ENCODE data around the gene CTXND2. TPM values are rescaled to one million over a fixed set of nuclear protein-coding genes. Genes with fewer than 3 reads are reported as not detected.

The CTXND2 gene
- total and polyA plus RNA-seq, 2 of the 13 experiments (the other 11 are each of a cell fraction or from before 2014, with no cell fraction given): not detected

DNA sequence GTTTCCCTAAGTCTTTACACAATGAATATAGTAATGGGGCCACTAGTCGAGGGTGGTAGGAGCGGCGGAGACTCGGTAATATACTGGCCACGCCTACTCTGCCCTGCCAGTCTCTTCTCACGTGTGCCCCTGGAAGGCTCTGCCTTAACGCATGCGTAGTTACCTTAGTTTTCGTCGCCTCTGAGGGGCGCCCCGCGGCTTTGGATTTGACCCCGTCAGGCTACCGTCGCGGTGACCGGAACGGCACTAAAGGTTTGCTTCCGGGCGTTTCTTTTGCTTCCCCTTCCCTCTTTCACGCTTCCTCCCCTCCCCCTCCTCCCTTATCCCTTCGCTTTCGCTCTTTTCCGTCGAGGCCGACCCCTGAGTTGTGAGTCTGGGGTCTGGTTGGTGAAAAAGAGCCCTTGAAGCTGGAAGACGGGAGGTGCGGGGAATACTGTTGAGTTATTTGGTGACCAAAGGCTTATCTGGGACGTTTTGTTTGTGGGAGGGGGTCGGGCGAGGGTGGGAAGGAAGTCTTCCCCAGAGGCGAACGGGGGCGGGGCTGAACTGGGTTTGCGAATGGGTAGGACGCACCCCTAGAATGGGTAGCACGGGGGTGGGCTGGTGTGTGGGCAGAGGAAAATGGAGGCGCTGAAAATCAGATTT is 39.3 kb downstream of the CTXND2 start, which contains the start of gene SETDB1 (continued):
- TF ChIP-seq ZNF703 (CRISPR knock-in tag; IDR thresholded peaks at IDR 0.05; ENCODE audit: borderline replicate concordance) (no peak), RXRA (CRISPR knock-in tag; IDR thresholded peaks at IDR 0.05) (peak; percentile 58; the same call in 1 of the 2 replicates), ZNF274 (CRISPR knock-in tag; IDR thresholded peaks at IDR 0.05) (no peak), ZFP90 (CRISPR knock-in tag; IDR thresholded peaks at IDR 0.05; ENCODE audit: borderline replicate concordance) (no peak), RNF2 (conservative IDR thresholded peaks at IDR 0.05; ENCODE audit: low read depth) (0 out of 2 replicates have a peak, but pooled peaks have one; percentile 42), ZSCAN29 (CRISPR knock-in tag; conservative IDR thresholded peaks at IDR 0.05) (no peak), ZFP1 (CRISPR knock-in tag; IDR thresholded peaks at IDR 0.05) (peak; percentile 64), ZNF441 (CRISPR knock-in tag; IDR thresholded peaks at IDR 0.05; ENCODE audit: borderline replicate concordance) (no peak), SMAD1 (CRISPR knock-in tag; IDR thresholded peaks at IDR 0.05; ENCODE audit: borderline replicate concordance, low read depth) (peak; percentile 47; the same call in 1 of the 2 replicates), SOX5 (CRISPR knock-in tag; IDR thresholded peaks at IDR 0.05; ENCODE audit: borderline replicate concordance) (0 out of 2 replicates have a peak, but pooled peaks have one; percentile 21), HMGA1 (CRISPR knock-in tag; conservative IDR thresholded peaks at IDR 0.05) (no peak), SAP130 (CRISPR knock-in tag; IDR thresholded peaks at IDR 0.05; ENCODE audit: low read depth) (peak; percentile 78), ZBTB7A (CRISPR knock-in tag; IDR thresholded peaks at IDR 0.05) (0 out of 2 replicates have a peak, but pooled peaks have one; percentile 74), TBL1XR1 (IDR thresholded peaks at IDR 0.05; ENCODE audit: borderline replicate concordance, low read length, partially characterized antibody) (peak; percentile 34)
- TF ChIP-seq, protein P1, sequence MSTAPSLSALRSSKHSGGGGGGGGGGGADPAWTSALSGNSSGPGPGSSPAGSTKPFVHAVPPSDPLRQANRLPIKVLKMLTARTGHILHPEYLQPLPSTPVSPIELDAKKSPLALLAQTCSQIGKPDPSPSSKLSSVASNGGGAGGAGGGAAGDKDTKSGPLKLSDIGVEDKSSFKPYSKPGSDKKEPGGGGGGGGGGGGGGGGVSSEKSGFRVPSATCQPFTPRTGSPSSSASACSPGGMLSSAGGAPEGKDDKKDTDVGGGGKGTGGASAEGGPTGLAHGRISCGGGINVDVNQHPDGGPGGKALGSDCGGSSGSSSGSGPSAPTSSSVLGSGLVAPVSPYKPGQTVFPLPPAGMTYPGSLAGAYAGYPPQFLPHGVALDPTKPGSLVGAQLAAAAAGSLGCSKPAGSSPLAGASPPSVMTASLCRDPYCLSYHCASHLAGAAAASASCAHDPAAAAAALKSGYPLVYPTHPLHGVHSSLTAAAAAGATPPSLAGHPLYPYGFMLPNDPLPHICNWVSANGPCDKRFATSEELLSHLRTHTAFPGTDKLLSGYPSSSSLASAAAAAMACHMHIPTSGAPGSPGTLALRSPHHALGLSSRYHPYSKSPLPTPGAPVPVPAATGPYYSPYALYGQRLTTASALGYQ (CRISPR knock-in tag; IDR thresholded peaks at IDR 0.05): no peak
- TF ChIP-seq, protein P2, sequence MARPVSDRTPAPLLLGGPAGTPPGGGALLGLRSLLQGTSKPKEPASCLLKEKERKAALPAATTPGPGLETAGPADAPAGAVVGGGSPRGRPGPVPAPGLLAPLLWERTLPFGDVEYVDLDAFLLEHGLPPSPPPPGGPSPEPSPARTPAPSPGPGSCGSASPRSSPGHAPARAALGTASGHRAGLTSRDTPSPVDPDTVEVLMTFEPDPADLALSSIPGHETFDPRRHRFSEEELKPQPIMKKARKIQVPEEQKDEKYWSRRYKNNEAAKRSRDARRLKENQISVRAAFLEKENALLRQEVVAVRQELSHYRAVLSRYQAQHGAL (CRISPR knock-in tag; IDR thresholded peaks at IDR 0.05; ENCODE audit: not compliant biosample characterization): no peak
- TF ChIP-seq, protein P3, sequence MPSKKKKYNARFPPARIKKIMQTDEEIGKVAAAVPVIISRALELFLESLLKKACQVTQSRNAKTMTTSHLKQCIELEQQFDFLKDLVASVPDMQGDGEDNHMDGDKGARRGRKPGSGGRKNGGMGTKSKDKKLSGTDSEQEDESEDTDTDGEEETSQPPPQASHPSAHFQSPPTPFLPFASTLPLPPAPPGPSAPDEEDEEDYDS (CRISPR knock-in tag; IDR thresholded peaks at IDR 0.05): peak; percentile 92
